GM19395 (cell line): ENCODE data around the gene ELOVL2.
"Not testable (repeated sequence)": the region's sequence is repeated elsewhere in the genome, so short reads cannot be mapped to it uniquely, and the experiment has no call there.

Source experiments
- ATAC-seq: cut with Tn5 transposase; IDR thresholded peaks from one replicate; pipeline ENCODE4 v1.9.1; 2021; ENCODE audit warnings: mild to moderate bottlenecking, moderate library complexity; ENCODE audit not compliant: unreplicated experiment

ELOVL2 gene

GRCh38 chr6:10984959-10985358, 59.1 kb downstream of the ELOVL2 start:
- ATAC-seq = not testable (repeated sequence)

DNA sequence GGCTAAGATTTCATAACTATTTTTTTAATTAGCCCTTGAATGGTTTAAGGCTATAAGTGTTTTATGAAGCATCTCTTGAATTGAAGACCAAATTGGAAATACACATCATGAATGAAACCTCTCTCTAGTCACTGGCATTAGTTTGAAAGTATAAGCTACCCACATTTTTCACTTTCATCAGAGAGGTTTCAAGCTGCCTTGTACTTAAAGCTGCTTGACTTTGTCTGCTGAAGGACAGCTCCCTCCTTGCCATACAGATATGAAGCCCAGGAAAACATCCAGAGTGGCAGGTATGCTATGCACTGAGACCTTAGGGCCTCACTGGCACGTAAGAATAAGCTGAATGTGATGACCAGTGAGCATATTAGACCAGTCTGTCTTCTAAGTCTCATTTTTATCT, 62.7 kb downstream of the ELOVL2 start:
- no peak for ATAC-seq

GRCh38 chr6:10979603-10980002, 64.5 kb downstream of the ELOVL2 start:
- ATAC-seq = no peak

GRCh38 chr6:10977231-10977968, 66.7 kb downstream of the ELOVL2 start:
- no peak for ATAC-seq

GRCh38 chr6:10976571-10976970, 67.5 kb downstream of the ELOVL2 start:
- no peak for ATAC-seq

DNA sequence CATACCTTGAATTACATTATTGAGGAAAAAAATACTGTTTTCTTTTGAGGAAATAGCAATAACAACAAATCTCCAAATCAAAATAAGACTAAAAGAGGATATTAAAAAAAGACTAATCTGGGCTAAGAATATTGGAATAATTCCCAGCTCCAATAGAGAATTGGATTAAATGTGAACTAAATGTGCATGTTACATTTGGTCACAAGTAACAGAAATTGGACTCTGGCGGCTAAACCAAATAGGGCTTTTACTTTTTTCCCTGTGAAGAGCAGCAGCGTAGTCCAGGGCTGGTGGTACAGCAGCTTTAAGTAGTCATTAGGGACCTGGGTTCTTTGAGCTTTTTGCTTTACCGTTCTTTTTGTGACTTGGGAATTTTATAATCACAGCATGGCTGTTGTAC, 71.9 kb downstream of the ELOVL2 start:
- no peak for ATAC-seq

- ATAC-seq = no peak
These were observed 73.4 kb downstream of the ELOVL2 start for GRCh38 chr6:10970731-10971130.

GRCh38 chr6:10968776-10969175, 75.3 kb downstream of the ELOVL2 start:
- ATAC-seq = no peak

- ATAC-seq = peak; percentile 96
These were observed 79.4 kb downstream of the ELOVL2 start for GRCh38 chr6:10964684-10965083.

GRCh38 chr6:10963113-10963512, 81.0 kb downstream of the ELOVL2 start:
- no peak for ATAC-seq

DNA sequence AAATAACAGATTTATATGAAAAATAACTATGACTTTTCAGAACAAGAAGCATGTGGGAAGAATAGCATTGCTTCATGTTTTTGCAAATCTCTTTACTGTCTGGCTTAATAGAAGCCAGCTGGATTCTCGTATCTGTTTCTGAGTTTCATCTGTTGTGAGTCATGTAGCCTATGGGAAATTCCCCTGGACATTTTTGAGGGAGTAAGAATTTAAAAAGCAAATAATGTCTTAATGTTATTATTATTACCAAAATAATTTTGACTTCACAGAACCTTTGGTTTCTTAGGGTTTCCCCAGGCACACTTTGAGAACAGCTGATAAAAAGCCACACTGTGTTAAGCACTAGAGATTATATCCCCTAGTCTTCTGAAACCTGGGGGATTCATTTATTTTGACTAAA, 81.4 kb downstream of the ELOVL2 start:
- ATAC-seq = no peak

DNA sequence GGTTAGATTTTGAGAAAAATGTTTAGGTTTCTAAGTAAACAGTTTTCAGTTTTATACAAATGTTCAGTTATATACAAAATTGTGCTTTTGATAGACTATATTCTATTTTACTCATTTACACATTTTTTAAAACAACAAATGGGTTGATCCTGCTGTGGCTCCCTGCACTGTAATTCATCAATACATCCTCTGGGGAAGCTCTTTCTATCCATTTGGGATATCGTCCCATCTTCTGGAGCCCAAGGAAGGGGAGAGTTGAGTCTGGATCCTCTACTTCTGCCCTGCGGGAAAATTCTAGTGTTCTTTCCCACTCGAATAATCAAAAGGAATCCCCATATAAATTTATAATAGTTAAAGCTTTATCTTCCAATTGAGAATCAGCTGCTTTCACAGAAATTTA, 82.3 kb downstream of the ELOVL2 start:
- ATAC-seq = no peak

- ATAC-seq = no peak
These were observed 83.9 kb downstream of the ELOVL2 start for GRCh38 chr6:10960171-10960570.

GRCh38 chr6:10957414-10957886, 86.7 kb downstream of the ELOVL2 start:
- no peak for ATAC-seq

- ATAC-seq = no peak
These were observed 87.3 kb downstream of the ELOVL2 start for GRCh38 chr6:10956776-10957175.

DNA sequence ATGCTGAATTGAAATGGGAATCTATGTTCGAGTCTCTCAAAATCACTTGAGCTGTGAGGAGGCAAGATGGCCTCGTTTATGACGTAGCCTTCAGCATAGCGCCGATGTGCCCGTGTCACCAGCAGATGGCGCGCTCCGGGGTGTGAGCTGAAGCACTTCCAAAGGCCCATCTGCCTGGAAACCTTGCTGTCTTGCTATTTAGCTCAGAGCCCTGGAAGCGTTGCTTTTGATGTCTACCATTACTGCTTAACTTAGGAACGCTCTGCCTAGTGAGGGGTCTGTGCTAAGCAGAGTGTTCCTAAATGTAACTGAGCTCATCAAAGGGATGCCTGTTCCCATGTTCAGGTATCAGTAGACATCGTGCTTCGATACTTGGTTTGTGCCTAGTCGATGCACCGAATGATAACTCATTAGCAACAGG, 89.5 kb downstream of the ELOVL2 start:
- peak; percentile 84 for ATAC-seq

- peak; percentile 68 for ATAC-seq
These were observed 92.3 kb downstream of the ELOVL2 start for GRCh38 chr6:10951675-10952282.

DNA sequence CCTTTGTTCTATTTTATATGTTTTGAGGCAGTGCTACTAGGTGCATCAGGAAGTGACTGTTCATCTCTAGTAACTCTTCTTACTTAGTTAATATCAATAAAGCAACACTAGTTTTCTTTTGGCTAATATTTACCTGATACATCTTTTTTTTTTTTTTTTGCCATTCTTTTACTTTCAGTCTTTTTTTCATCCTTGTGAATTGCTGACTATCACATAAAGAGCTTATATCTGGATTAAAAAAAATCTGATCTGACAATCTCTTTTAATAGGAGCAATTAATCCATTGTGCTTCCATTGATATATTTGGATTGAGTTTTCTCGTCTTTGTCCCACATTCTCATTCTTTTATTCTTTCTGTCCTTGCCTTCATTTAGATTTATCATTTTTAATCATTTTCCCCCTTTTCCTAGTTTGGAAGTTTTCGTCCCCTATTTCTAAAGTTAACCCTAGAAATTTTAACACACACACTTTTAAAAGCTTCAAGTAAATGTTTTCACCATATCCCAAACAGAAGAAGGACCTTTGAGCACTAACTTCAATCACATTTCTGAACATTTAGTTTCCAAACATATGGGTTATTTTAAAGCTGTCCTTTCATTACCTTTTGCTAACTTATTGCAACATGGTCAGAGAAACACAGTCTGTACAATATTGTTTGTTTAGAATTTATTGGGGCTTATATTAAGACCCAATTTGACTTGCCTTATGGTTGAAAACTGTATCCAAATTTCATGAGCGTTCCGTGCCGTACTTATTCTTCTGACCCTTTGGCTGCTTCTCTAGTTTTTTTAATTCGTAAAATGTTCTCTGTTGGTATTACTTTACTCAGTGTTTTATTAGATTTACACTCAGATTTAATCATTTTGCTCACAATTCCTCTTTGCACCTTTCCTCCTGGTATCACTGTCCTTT, 94.3 kb downstream of the ELOVL2 start:
- no peak for ATAC-seq

DNA sequence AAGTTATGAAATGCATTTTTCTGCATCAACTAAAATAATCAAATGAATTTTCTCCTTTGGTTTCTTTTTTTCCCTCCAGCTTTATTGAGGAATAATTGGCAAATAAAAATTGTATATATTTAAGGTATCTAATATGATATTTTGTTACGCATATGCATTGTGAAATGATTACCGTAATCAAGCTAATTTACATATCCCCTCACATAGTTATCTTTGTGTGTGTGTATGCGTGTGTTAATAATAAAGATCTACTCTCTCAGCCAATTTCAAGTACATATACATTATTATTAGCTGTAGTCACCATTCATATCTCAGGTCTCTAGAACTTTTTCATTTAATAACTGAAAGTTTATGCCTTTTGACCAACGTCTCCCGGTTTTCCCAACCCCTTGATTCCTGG, 96.1 kb downstream of the ELOVL2 start:
- no peak for ATAC-seq

DNA sequence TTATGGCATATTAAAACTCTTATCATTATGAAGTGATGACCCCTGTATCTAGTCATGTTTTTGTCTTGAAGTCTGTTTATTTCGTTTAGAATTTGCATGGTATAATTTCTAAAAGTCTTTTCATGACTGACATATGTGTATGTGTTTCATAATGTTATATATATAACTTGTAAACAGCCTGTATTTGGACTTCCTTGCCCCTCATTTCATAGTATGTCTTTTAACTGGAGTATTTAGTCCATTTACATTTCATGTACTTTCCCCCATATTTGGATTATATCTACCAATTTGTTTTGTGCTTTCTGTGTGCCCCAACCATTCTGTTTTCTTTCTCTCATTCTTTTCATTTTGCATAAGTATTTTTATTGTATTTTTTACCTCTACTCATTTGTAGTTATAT, 98.3 kb downstream of the ELOVL2 start:
- no peak for ATAC-seq

GRCh38 chr6:10939840-10940239, 104.3 kb downstream of the ELOVL2 start:
- ATAC-seq = no peak

DNA sequence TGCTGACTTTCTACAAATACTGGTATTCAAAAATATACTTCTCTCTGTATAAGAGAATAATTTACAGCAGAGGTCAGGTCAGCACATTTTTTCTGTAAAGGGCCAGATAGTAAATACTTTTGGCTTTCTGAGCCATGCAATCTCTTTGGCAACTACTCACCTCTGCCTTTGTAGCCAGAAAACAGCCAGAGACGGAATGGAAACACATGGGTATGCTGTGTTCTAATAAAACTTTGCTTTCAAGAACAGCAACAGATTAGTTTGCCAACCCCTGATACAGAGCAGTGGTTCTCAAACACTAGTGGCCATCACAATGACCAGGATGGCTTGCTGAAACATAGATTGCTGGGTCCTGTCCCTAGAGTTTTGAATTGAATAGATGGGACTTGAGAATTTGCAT, 111.0 kb downstream of the ELOVL2 start:
- ATAC-seq = no peak
